NAMALWA (cell line): ENCODE data around the gene TDRD9.

ENCODE experiments used
- DNase-seq: peaks from one replicate; pipeline ENCODE4 v3.0.0-alpha.2; 2015; ENCODE audit warnings: low spot score

The TDRD9 gene

GRCh38 chr14:103980623-103981238 lies 52.5 kb downstream of the TDRD9 start:
- DNase-seq = peak; percentile 15

- no peak for DNase-seq
Measured at GRCh38 chr14:103984196-103984595, 55.9 kb downstream of the TDRD9 start.

- DNase-seq = no peak
Measured at GRCh38 chr14:103989034-103989433, 60.8 kb downstream of the TDRD9 start.

- no peak for DNase-seq
Measured at GRCh38 chr14:103989964-103990363, 61.7 kb downstream of the TDRD9 start.

GRCh38 chr14:103994535-103995184 lies 66.4 kb downstream of the TDRD9 start:
- DNase-seq = no peak

GRCh38 chr14:103995876-103996275 lies 67.6 kb downstream of the TDRD9 start:
- DNase-seq = no peak

- no peak for DNase-seq
Measured at GRCh38 chr14:103997391-103997790, 69.1 kb downstream of the TDRD9 start.

- DNase-seq = no peak
Measured at GRCh38 chr14:103998027-103998426, 69.8 kb downstream of the TDRD9 start.

- no peak for DNase-seq
Measured at GRCh38 chr14:103999795-104000440, 71.7 kb downstream of the TDRD9 start.

GRCh38 chr14:104001003-104001402 lies 72.7 kb downstream of the TDRD9 start:
- peak; percentile 20 for DNase-seq

GRCh38 chr14:104003616-104004015 lies 75.4 kb downstream of the TDRD9 start:
- DNase-seq = no peak

- DNase-seq = no peak
Measured at GRCh38 chr14:104004849-104005248, 76.6 kb downstream of the TDRD9 start.

- no peak for DNase-seq
Measured at GRCh38 chr14:104005489-104005888, 77.2 kb downstream of the TDRD9 start.

- DNase-seq = no peak
Measured at GRCh38 chr14:104007121-104007520, 78.9 kb downstream of the TDRD9 start.

- DNase-seq = no peak
Measured at GRCh38 chr14:104009297-104009696, 81.0 kb downstream of the TDRD9 start.

- no peak for DNase-seq
Measured at GRCh38 chr14:104011824-104012517, 83.7 kb downstream of the TDRD9 start.

- DNase-seq = no peak
Measured at GRCh38 chr14:104014764-104015163, 86.5 kb downstream of the TDRD9 start.

- DNase-seq = no peak
Measured at GRCh38 chr14:104016873-104017650, 88.8 kb downstream of the TDRD9 start.

- no peak for DNase-seq
Measured at GRCh38 chr14:104019029-104019428, 90.8 kb downstream of the TDRD9 start.

GRCh38 chr14:104019806-104020205 lies 91.5 kb downstream of the TDRD9 start:
- DNase-seq = no peak

- DNase-seq = no peak
Measured at GRCh38 chr14:104020471-104020870, 92.2 kb downstream of the TDRD9 start.
